GM12873 (cell line): ENCODE data around the gene MAN2B2.

Experiments used
- TF ChIP-seq, protein P1 (sequence below): IDR thresholded peaks from 2 replicates; pipeline ENCODE4 v1.5.1; 2012; ENCODE audit warnings: low read depth, mild to moderate bottlenecking, moderate library complexity, low read length, control low read depth; ENCODE audit not compliant: insufficient read depth; ENCODE audit errors: missing control alignments

The MAN2B2 gene

DNA sequence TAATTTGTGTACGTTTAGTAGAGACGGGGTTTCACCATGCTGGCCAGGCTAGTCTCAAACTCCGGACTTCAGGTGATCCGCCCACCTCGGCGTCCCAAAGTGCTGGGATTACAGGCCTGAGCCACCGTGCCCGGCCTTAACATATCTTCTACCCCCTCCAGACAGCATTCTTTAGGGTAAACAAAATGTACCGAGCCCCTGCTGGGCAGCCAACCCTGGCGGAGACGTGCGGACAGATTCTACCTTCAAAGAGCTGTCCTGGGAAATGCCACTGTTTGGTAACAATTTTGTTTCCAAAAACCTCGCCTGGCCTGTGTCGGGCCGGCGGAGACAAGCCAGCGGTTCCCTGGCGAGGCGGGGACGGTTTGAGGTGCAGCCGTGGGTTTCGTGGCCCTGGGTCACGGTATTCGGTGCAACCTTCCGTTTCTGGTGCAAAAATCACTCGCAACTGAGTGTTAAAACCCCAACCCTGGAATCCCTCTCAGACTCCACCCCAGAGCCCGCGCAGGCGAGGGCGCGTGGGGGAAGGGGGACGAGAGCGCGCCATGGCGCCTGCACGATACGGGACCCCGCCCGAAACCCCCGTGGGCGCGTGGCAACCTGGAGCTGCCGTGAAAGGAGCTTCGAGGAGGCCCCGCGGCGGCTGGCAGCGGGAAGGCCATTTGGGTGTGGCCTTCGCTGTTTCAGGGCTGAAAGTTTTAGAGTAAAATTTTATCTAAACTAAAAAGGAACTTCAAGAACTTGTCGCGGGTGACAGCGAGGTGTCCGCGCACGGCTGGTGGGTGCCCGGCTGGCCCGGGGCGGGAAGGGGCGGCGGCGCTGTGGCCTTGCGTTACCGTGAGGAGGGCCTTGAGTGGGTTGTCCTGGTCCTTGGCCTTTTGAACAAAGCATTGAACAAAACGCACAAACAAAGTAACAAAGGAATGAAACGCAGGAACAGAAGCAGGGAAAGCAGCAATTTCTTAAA, 82.5 kb downstream of the MAN2B2 start:
- TF ChIP-seq, protein P1, sequence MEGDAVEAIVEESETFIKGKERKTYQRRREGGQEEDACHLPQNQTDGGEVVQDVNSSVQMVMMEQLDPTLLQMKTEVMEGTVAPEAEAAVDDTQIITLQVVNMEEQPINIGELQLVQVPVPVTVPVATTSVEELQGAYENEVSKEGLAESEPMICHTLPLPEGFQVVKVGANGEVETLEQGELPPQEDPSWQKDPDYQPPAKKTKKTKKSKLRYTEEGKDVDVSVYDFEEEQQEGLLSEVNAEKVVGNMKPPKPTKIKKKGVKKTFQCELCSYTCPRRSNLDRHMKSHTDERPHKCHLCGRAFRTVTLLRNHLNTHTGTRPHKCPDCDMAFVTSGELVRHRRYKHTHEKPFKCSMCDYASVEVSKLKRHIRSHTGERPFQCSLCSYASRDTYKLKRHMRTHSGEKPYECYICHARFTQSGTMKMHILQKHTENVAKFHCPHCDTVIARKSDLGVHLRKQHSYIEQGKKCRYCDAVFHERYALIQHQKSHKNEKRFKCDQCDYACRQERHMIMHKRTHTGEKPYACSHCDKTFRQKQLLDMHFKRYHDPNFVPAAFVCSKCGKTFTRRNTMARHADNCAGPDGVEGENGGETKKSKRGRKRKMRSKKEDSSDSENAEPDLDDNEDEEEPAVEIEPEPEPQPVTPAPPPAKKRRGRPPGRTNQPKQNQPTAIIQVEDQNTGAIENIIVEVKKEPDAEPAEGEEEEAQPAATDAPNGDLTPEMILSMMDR: no peak

DNA sequence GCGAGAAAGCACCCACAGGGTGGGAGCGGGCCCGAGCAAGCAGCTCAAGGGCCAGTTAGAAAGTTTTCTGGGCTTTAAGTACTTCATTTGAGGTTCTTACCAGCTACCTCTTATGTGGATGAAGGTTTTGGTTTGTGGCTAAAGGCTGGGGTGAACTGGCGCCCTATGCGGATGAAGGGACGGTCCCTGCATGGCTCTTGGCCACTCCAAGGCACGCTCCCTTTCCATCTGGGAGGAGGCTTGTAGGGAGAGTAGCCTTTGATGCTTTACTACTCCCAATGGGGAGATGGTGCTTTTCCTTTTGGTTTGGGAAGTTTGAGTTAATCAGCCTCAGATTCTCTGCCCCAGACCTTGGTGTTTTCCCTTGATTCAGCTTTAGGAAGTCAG, 83.2 kb downstream of the MAN2B2 start:
- TF ChIP-seq, protein P1: no peak

DNA sequence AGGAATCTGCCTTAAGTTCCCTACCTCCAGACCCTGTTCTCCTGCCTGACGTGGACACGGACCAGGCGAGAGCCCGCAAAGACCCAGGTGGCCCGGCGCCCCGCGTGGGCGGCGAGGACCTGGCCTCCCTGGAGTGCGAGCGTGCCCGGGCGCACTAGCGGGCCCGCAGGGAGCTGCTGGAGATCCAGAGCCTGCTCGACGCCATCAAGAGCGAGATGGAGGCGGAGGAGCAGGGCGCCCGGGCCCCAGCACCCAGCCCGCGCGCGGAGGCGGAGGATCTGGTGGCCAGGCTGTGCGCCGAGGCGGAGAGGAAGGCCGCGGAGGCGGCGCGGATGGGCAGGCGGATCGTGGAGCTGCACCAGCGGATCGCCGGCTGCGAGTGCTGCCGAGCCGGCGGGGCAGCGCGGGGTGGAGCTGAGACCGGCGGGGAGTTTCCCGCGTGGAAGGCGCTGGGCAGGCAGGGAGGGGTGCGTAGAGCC, 83.6 kb downstream of the MAN2B2 start:
- TF ChIP-seq, protein P1: no peak

GRCh38 chr4:6659897-6660296, 84.9 kb downstream of the MAN2B2 start:
- TF ChIP-seq, protein P1: no peak

DNA sequence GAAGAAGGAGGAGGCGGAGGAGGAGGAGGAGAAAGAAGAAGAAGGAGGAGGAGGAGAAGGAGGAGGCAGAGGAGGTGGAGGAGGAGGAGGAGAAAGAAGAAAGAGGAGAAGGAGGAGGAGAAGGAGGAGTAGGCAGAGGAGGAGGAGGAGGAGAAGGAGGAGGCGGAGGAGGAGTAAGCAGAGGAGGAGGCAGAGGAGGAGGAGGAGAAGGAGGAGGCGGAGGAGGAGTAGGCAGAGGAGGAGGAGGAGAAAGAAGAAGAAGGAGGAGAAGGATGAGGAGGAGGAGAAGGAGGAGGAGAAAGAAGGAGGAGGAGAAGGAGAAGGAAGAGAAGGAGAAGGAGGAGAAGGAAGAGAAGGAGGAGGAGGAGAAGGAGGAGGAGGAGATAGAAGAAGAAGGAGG, 85.4 kb downstream of the MAN2B2 start:
- TF ChIP-seq, protein P1: no peak

- TF ChIP-seq, protein P1: no peak
These were observed 87.6 kb downstream of the MAN2B2 start for GRCh38 chr4:6662591-6662990.

DNA sequence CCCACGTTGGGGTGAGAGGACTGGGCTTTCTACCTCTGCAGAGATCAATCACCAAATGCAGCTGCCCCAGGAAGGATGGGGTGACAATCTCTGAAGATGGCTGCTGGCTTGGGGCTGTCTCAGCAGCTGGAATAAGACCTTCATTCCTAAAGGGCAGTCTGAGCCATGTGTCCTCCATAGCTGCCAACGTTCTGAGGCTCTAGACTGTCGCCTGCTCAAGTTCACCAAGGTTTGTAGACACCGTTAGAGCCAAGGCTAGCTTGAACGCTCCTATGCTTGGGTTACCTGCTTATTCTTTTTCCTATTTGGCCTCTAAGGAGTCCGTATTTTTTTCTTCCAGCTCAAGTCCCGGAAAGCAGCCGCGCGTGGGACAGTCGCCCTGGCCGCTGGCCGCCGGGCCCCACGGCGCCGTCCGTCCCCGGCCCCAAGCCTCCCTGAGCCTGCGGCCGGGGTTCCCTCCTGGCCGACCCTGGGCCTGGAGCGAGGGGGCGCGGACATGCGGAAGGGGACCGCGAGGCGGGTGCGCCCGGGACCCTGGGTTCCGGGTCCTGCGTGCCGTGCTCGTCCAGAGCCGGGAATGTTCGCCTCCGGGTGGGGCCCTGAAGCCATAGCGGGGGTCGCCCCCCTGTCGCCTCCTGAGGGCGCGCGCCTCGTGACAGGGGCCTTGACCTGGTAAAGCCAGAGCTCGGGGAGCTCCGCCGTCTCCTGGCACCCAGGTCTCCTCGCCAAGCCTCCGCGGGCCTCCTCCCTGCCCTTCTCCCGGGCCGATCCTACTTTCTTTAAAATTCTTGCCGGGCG, 88.8 kb downstream of the MAN2B2 start:
- TF ChIP-seq, protein P1: no peak
